ENCODE data around the gene ACOT11.

DNA sequence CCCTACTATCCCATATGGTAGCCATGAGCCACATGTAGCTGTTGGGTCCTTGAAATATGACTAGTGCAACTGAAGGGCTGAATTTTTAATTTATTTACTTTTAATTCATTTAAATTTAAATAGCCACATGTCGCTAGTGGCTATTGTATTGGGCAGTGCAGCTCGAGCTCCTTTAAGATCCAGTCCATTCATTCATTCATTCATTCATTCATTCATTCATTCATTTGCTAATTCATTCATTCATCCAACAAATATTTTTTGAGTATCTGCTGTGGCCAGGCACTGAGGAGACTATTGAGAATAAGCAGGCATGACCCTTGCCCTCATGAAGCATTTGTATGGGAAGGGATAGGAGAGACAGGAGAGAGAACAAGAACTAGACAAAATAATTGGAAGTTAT is 29.5 kb upstream of the ACOT11 start:
- TF ChIP-seq POLR2A (IDR thresholded peaks at IDR 0.05) (no peak), CTCF (IDR thresholded peaks at IDR 0.05) (no peak), POLR2AphosphoS5 (IDR thresholded peaks at IDR 0.05) (no peak)

Measured in breast epithelium (tissue), 3 donors.